ENCODE results near the gene ACKR4. TPM values are rescaled to one million over a fixed set of nuclear protein-coding genes. Genes with fewer than 3 reads are reported as not detected.

The ACKR4 gene
- total RNA-seq (2022; extraction: Qiagen RNA extraction) = 0.04 TPM in 1 of 5 replicates, not detected in the others

DNA sequence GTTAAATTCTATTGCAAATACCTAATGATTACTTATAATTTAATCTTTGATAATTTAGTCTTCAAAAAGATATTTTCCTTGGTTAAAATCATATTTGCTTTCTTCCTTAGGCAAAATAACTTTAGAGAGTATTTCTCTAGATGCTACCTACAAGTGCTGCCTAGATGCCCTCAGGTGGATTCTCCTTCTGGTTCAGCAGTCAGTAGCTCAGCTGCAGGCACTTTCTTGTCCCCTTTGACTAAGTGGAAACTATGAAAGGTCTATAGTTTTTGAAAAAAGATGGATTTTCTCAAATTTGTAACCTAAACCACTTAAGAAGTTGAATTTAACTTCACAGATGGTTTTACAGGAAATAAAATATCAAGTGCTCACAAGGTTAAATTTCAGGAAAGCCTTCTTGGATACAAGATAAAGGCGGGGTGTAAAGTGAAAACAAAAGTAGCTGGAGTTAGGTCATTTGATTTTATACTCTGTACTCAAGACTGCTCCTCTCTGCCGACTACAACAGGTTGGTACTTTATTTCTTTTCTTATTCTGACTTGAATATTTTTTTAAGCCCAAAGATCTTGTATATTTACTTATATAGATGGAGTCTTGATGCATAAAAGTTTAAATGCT, at the start of gene ACKR4:
Gene ACKR4, plus strand, starts transcription at position 455 of the 618 bp plus-strand sequence. CDS start 3,128 bp downstream, outside the sequence.

Other genes with a start within 250 kb of the ACKR4 start
- 11.3 to 16.0 TPM (median 13.8 TPM) in 5 replicates for gene DNAJC13, start 179.8 kb upstream of the ACKR4 start, total RNA-seq (2022; extraction: Qiagen RNA extraction)
- 3.9 to 5.2 TPM (median 4.5 TPM) in 5 replicates for gene ACAD11, start 62.5 kb downstream of the ACKR4 start, total RNA-seq (2022; extraction: Qiagen RNA extraction)
- gene UBA5, start 63.1 kb downstream of the ACKR4 start, total RNA-seq (2022; extraction: Qiagen RNA extraction) = 22.0 to 27.7 TPM (median 24.7 TPM) in 5 replicates
- 6.8 to 9.8 TPM (median 8.3 TPM) in 5 replicates for gene NPHP3, start 125.1 kb downstream of the ACKR4 start, total RNA-seq (2022; extraction: Qiagen RNA extraction)